ENCODE data around the gene GABRA4.
A peak's percentile ranks its signal among the peaks of the same experiment; 100 is the strongest.

GABRA4 gene

GRCh38 chr4:46977245-46977644 is 16.1 kb downstream of the GABRA4 start:
- no peak for DNase-seq

DNA sequence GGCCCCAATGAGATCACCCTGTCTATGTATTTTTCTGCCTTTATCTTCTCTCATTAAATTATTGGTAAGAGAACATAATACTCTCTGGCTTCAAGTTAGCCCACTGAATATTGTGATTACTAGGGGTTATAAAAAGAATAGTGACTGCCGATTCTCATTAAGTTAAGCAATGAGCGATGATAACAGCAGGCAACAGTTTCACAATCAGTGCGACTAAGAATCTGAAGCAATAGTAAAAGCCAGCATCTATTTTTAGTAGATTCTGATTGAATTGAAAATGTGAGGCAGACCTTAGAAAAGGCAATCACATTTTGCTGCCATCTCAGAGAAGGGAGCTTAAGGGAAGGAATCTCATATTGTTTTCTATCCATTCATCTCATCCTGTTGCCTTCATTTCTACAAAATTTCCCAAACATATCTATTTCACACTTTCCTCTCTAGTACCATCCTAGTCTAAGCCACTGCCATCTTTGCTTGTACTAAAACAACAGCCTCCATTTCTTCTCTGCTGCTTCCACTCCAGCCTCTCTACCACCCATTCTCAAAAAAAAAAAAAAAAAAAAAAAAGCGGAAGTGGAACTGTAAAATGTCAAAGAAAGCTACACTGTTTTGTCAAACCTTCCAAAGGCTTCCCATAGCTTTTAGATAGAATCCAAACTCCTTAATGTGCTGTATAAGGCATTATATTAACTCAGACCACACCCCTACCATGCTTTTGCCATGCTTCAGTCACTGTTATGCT is 17.4 kb downstream of the GABRA4 start:
- DNase-seq = no peak

DNA sequence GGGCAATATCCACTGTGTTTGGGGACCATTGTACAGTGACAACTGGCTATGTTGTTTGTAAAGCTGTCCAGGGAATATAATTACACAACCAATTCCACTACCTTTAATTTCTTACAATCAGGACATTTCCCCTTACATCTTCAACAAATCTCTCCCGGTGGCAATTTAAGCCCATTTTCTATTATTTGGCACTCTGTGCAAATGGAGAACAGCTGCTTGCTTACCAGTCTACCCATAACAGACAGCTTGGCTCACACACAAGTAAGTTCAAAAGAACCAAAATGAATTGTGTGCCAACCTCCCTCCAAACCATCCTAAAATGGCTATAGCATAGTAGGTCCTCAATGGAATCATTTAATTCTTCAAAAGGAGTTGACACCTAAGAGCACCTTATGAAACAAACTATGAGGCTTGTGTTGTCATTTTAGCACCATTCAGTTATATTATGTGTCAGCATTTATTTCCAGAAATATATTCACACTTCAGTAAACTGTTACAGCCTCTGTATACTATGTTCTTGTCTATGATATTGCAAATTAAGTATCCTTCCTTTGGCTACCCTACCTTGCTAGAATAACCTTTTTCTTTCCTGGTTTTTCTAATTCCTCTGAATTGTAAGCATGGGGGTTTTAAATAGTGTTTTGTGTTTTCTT is 18.4 kb downstream of the GABRA4 start:
- no peak for DNase-seq

DNA sequence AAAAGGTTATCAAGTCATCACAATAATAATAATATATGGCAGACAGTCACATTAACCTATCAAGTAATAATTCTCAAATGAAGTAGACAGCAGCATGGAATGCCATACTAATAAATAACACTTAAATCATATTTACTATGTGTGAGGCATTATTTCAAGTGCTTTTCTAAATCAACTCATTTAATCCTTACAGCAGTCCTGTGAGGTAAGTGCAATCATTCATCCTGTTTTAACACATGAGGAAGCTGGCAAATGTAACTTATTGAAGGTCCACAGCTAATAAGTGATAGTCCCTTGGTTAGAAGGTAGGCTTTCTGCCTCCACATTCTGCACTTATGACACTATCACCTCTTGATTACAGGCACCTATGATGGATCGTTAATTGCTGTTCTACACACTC is 24.5 kb downstream of the GABRA4 start:
- no peak for DNase-seq

- no peak for DNase-seq
Measured at GRCh38 chr4:46967631-46968030, 25.8 kb downstream of the GABRA4 start.

- no peak for DNase-seq
Measured at GRCh38 chr4:46958742-46959488, 34.5 kb downstream of the GABRA4 start.

DNA sequence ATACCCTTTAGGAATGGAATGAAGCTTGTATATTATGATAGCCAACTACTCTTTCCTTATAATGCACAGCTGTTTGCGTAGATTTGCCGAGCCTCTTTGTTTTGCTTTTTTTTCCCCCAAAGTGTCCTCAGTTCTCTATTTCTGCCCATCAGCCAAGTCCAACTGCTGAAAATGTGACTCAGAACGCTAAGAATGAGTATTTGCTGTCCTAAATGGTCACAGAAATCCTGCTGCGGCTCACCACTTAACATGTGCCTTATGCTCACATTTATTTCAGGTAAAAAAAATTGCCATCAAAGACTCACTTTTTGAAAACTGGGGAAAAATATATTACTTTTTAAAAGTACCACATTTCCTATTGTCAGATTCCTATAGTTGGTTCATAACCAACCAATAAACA is 36.9 kb downstream of the GABRA4 start:
- no peak for DNase-seq

- DNase-seq = no peak
Measured at GRCh38 chr4:46955601-46956000, 37.8 kb downstream of the GABRA4 start.

DNA sequence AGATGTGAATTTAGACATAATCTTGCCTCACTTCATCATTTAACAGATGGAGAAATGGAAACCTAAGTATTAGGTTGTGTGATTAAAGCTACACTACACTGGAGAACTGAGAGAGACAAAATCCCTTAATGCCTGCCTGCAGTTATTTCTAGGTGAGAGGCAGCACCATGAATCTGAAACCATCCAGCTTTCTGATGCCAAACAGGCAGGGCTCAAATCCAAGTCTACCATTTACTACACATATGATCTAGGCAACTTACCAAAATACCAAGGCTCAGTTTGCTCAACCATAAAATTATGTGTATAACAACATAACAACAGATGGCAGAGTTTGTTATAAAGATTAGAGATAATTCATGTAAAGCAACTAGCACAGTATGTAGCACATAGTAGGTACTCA is 38.7 kb downstream of the GABRA4 start:
- no peak for DNase-seq

- no peak for DNase-seq
Measured at GRCh38 chr4:46953564-46953963, 39.8 kb downstream of the GABRA4 start.

DNA sequence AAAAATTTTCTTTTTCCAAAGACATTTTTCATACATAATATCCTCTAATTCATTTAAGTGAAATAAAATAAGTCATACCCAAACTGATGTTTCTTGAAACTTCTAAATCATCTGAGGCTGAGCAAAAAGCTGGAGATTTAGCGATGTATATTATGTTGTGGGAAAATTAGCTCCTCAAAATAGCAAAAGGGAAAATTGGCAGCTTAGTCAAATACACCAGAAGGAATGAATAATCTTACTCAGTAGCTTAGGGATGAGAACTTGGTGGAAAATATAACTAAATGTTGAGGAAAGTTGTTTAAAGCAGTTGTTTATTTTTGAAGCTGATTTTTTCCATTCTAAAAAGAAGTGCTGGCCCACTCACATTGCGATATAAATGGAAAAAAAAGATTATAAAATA is 40.9 kb downstream of the GABRA4 start:
- DNase-seq = no peak

- peak; percentile 1 for DNase-seq
Measured at GRCh38 chr4:46950826-46951225, 42.6 kb downstream of the GABRA4 start.

DNA sequence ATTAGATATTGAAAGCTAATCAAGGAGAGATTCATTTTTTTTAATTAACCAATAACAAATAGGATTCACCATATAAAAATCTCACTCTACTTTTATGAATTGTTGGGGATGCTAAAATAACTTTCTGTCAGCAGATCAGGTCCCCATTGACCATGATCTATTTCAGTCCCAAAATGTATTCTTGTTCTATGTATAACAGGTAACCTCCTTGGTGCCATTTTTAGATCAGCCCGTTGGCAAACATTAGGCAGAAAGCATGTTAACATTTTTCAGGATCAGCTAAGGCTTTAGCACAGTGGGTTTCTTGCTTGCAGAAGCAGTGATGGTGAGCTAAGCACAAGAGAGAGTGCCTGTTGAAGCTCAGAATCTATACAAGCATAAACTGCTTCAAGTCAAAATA is 43.6 kb downstream of the GABRA4 start:
- no peak for DNase-seq

GRCh38 chr4:46947541-46947940 is 45.8 kb downstream of the GABRA4 start:
- no peak for DNase-seq

DNA sequence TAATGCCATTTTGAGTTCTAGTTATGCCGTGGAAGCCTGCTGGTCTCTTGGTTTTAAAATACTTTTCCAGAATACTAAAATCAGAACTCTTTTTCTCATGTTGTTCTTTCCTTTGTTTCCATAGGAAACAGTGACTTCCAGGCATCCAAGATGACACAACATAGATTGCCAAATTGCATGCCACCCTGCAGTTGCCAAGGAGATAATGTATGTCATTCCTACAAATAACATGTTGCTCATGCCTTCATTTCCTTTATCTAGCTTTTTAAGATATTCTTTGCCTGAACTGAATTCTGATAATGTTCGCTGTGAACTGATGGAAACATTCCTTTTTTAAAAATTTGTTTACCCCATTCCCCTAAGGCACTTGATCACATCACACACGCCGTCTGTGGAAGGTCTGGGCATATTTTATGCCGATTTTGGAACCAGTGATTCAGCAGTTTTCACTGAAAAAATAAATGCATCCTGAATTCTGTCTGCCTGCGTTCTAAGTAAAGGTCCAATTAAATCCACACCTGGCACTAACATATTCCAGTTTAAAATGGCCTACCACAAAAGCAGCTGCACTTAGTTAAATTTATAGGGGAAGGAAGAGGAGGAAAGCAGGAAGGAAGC is 46.4 kb downstream of the GABRA4 start:
- DNase-seq = peak; percentile 26

GRCh38 chr4:46945062-46945461 is 48.3 kb downstream of the GABRA4 start:
- peak; percentile 55 for DNase-seq

GRCh38 chr4:46944345-46944744 is 49.0 kb downstream of the GABRA4 start:
- DNase-seq = no peak

- DNase-seq = no peak
Measured at GRCh38 chr4:46937493-46937892, 55.9 kb downstream of the GABRA4 start.

DNA sequence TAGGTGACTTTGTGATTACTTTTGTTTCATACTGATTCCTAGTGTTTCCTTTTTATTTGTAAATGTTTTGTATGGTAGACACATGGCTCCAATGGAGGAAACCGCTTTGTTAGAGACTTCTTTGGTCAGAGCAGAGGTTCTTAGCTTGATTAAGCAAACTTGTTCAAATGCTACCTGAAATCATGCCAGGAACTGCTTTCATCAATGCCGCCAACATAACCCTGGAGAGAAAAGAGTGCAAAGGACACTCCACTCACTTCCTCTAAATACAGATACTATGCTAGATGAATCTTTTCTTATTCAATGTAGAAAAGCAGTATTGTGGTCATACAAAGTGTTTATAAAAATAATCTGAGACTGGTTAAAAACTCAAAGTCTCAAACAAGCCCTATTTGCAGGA is 58.7 kb downstream of the GABRA4 start:
- no peak for DNase-seq

- DNase-seq = peak; percentile 63
Measured at GRCh38 chr4:46933686-46934085, 59.7 kb downstream of the GABRA4 start.

- DNase-seq = peak; percentile 3
Measured at GRCh38 chr4:46931981-46932380, 61.4 kb downstream of the GABRA4 start.

- no peak for DNase-seq
Measured at GRCh38 chr4:46930891-46931290, 62.5 kb downstream of the GABRA4 start.

DNA sequence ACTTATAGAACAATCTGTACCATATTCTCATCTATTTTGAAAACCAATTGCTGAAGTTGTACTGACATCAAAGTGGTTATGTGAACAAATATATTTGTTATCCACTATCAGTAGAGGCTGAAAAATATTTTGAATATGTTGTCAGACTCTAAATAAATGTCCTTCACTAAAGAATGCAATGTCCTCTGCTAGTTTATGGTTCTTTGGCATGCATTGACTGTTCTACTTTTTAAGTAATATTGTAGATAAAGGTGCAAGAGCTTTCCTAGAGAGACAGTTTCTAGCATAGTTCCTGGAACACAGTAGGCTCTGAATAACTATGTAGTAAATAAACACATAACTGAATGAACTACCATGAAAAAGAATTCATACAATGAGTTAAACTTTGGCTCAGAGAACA is 66.2 kb downstream of the GABRA4 start:
- peak; percentile 39 for DNase-seq

Measured in NCI-H226 (cell line).